MM.1S (cell line): ENCODE results near the gene CEACAM4.

ENCODE experiments used
- EZH2 ChIP-seq: fragments of 300-600 bp; sonication (generic); optimal IDR thresholded peaks from 2 replicates; pipeline ENCODE3; 2017; ENCODE audit warnings: low read depth, mild to moderate bottlenecking, antibody characterized with exemption, low read length, mixed read lengths
- EZH2phosphoT487 ChIP-seq: fragments of 300-600 bp; sonication (generic); IDR thresholded peaks from 2 replicates; pipeline ENCODE4 v1.6.1; 2018; ENCODE audit warnings: antibody characterized with exemption, low read length
- TF ChIP-seq, protein P1 (sequence below): fragments of 300-600 bp; sonication (generic); IDR thresholded peaks from 2 replicates; pipeline ENCODE4 v1.5.1; 2016; ENCODE audit warnings: antibody characterized with exemption, low read length, mixed read lengths

DNA sequence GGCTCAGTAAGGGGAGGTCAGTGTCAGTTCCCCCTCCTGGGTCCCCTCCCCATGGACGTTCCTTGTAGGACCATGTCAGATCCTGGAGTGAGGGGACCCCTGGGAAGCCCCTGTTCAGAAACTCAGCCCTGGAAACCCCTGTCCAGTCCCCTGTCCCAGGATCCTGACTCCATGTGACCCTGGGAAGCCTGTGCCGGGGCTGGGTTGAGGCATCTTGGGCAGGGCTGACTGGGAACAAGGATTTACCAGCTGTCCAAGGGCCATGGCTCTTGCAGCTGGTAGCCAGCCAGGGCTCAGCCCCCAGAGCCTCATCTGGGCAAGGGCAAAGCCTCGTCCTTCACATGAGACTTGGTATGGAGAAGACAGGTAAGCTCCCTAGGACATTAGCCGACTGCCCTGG lies 25.1 kb downstream of the CEACAM4 start:
- TF ChIP-seq, protein P1, sequence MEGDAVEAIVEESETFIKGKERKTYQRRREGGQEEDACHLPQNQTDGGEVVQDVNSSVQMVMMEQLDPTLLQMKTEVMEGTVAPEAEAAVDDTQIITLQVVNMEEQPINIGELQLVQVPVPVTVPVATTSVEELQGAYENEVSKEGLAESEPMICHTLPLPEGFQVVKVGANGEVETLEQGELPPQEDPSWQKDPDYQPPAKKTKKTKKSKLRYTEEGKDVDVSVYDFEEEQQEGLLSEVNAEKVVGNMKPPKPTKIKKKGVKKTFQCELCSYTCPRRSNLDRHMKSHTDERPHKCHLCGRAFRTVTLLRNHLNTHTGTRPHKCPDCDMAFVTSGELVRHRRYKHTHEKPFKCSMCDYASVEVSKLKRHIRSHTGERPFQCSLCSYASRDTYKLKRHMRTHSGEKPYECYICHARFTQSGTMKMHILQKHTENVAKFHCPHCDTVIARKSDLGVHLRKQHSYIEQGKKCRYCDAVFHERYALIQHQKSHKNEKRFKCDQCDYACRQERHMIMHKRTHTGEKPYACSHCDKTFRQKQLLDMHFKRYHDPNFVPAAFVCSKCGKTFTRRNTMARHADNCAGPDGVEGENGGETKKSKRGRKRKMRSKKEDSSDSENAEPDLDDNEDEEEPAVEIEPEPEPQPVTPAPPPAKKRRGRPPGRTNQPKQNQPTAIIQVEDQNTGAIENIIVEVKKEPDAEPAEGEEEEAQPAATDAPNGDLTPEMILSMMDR: no peak
- TF ChIP-seq EZH2phosphoT487: no peak
- no peak for TF ChIP-seq EZH2
